ENCODE data around the gene DOCK11.
A peak's percentile ranks its signal among the peaks of the same experiment; 100 is the strongest.

Gene DOCK11

GRCh38 chrX:118502161-118502789, 6.7 kb downstream of the DOCK11 start:
- no peak for DNase-seq

- no peak for DNase-seq
These were observed 7.8 kb downstream of the DOCK11 start for GRCh38 chrX:118503260-118504041.

GRCh38 chrX:118504581-118504980, 9.0 kb downstream of the DOCK11 start:
- DNase-seq: no peak

GRCh38 chrX:118506805-118507480, 11.3 kb downstream of the DOCK11 start:
- no peak for DNase-seq

- no peak for DNase-seq
These were observed 12.2 kb downstream of the DOCK11 start for GRCh38 chrX:118507766-118508165.

- DNase-seq: no peak
These were observed 12.6 kb downstream of the DOCK11 start for GRCh38 chrX:118508221-118508620.

- DNase-seq: no peak
These were observed 13.0 kb downstream of the DOCK11 start for GRCh38 chrX:118508635-118509034.

GRCh38 chrX:118510111-118510510, 14.5 kb downstream of the DOCK11 start:
- DNase-seq: no peak

GRCh38 chrX:118513120-118513898, 17.7 kb downstream of the DOCK11 start:
- no peak for DNase-seq

GRCh38 chrX:118519411-118520215, 24.0 kb downstream of the DOCK11 start:
- no peak for DNase-seq

- DNase-seq: no peak
These were observed 24.9 kb downstream of the DOCK11 start for GRCh38 chrX:118520216-118521206.

- DNase-seq: no peak
These were observed 25.8 kb downstream of the DOCK11 start for GRCh38 chrX:118521435-118521834.

- no peak for DNase-seq
These were observed 26.8 kb downstream of the DOCK11 start for GRCh38 chrX:118522230-118522926.

GRCh38 chrX:118523920-118524319, 28.3 kb downstream of the DOCK11 start:
- peak; percentile 14 for DNase-seq

- no peak for DNase-seq
These were observed 28.7 kb downstream of the DOCK11 start for GRCh38 chrX:118524344-118524743.

GRCh38 chrX:118525174-118525730, 29.6 kb downstream of the DOCK11 start:
- DNase-seq: no peak

- DNase-seq: no peak
These were observed 30.5 kb downstream of the DOCK11 start for GRCh38 chrX:118526149-118526548.

GRCh38 chrX:118528071-118528737, 32.6 kb downstream of the DOCK11 start:
- peak; percentile 13 for DNase-seq

GRCh38 chrX:118530219-118530911, 34.8 kb downstream of the DOCK11 start:
- DNase-seq: no peak
